DOHH2 (cell line): ENCODE measurements around the gene FAF2.

Source experiments
- EZH2phosphoT487 ChIP-seq: fragments of 200-600 bp; sonication (generic); IDR thresholded peaks from 2 replicates; pipeline ENCODE4 v1.6.1; 2017; ENCODE audit warnings: borderline replicate concordance, mild to moderate bottlenecking, antibody characterized with exemption, low read length, moderate library complexity, mixed read lengths
- TF ChIP-seq, protein P1 (sequence below): fragments of 200-600 bp; sonication (generic); IDR thresholded peaks from one replicate; pipeline ENCODE4 v1.5.1; 2014; ENCODE audit warnings: antibody characterized with exemption, mild to moderate bottlenecking, low read depth, low read length; ENCODE audit not compliant: poor library complexity, severe bottlenecking

DNA sequence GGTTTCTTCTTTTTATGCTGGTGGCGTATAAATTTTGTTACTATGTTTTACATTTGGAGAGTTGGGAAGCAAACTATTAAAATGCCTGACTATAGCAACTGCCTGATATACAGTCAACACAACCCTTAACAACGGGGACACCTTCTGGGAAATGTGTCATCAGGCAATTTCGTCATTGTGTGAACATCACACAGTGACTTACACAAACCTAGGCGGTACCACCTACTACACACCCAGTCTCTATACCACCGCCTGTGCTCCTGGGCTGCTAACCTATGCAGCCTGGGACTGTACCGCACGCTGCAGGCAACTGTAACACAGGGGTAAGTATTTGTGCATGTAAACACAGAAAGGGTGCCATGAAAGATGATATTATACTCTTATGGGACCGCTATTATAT lies 99.6 kb downstream of the FAF2 start:
- TF ChIP-seq, protein P1, sequence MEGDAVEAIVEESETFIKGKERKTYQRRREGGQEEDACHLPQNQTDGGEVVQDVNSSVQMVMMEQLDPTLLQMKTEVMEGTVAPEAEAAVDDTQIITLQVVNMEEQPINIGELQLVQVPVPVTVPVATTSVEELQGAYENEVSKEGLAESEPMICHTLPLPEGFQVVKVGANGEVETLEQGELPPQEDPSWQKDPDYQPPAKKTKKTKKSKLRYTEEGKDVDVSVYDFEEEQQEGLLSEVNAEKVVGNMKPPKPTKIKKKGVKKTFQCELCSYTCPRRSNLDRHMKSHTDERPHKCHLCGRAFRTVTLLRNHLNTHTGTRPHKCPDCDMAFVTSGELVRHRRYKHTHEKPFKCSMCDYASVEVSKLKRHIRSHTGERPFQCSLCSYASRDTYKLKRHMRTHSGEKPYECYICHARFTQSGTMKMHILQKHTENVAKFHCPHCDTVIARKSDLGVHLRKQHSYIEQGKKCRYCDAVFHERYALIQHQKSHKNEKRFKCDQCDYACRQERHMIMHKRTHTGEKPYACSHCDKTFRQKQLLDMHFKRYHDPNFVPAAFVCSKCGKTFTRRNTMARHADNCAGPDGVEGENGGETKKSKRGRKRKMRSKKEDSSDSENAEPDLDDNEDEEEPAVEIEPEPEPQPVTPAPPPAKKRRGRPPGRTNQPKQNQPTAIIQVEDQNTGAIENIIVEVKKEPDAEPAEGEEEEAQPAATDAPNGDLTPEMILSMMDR: no peak
- TF ChIP-seq EZH2phosphoT487: no peak
